Stimulated activated CD4-positive, alpha-beta T cell treated with anti-CD3 and anti-CD28 coated beads, Interleukin-15, amount 100 ng/mL, for 24 hours (primary cell): Measurements from ENCODE around the gene MKRN2OS.

Source experiments
- DNase-seq: peaks from one replicate; pipeline ENCODE4 v3.0.0-alpha.2; 2020

MKRN2OS gene

GRCh38 chr3:12512534-12513118 is 32.7 kb downstream of the MKRN2OS start:
- no peak for DNase-seq

GRCh38 chr3:12509466-12509865 is 35.8 kb downstream of the MKRN2OS start:
- DNase-seq: no peak

GRCh38 chr3:12508291-12508700 is 37.0 kb downstream of the MKRN2OS start:
- no peak for DNase-seq

DNA sequence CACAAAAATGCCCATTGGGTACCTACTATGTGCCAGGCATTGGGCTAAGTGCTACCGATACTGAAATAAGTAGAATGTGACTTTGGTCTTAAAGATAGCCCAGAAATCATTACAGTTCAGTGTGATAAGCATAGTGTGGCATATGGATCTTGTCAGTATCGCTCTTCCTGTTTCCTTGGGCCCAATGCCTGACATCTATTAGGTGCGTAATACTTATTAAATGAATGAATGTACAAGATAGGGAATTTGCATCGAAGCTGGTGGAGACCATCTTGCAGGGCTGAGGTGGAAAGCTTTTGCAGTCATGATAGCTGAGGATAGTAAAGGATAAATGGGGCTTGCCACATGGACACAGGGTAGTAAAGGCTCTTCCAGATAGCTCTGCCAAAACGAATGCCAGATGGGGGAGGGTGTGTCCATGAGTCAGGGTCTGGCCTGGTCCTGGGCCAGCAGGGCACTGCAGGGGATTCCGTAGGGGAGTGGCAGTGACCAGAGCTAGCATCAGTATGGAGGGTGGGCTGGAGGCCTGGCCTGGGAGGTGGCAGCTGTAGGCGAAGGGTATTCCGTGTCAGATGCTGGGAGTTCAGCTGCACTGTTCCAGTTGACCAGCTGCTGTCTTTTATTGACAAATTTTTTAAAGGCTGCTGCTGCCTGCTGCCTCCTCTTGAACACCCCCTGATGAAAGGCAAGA is 37.6 kb downstream of the MKRN2OS start:
- DNase-seq: no peak

GRCh38 chr3:12506201-12506709 is 39.0 kb downstream of the MKRN2OS start:
- no peak for DNase-seq

DNA sequence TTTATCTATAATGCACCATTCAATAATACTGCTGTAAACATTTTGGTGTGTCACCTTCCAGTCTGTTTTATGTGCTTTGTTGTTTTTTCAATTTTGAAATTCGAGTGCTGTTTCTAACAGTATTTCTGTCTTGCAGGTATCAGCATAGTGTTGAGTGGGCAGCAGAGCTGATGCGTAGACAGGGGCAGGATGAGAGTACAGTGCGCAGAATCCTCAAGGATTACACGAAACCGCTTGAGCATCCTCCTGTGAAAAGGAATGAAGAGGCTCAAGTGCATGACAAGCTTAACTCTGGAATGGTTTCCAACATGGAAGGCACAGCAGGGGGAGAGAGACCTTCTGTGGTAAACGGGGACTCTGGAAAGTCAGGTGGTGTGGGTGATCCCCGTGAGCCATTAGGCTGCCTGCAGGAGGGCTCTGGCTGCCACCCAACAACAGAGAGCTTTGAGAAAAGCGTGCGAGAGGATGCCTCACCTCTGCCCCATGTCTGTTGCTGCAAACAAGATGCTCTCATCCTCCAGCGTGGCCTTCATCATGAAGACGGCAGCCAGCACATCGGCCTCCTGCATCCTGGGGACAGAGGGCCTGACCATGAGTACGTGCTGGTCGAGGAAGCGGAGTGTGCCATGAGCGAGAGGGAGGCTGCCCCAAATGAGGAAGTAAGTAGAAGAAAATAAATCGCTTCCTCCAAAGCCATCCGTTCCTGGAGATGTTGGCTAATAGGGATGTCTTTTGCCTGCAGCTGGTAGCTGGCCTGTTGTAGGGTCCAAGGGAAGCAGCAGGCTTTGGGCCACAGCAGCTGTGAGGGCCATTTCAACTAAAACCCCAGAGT is 42.0 kb downstream of the MKRN2OS start:
- no peak for DNase-seq

DNA sequence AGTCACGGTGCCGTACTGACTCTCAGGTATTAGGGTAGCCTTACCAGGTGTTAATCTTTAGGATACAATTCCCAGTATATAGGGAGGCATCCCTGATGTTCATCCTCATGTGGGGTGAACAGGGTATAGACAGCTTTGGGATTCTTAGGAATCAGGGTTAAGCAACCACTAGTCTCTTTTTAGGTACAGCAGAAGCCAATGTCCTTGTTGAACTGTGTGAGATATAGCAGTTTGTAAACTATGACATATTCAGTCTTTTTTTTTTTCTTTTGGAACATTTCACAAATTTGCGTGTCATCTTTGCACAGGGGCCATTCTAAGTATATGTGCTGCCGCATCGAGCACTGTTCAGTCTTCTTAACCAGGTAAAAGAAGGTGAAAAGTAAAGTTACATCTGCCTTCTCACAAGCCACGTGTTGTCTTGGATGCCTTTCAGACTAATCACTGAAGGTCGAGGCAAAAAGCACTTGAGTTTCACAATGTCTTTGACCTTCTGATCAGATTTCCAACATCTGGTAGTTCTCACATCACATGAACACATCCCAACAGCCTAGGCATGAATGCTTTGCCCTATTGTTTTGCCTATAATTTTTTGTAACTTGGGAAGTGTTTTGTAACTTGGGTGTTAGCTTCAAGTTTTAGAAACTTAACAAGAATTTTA is 43.8 kb downstream of the MKRN2OS start:
- DNase-seq: no peak

DNA sequence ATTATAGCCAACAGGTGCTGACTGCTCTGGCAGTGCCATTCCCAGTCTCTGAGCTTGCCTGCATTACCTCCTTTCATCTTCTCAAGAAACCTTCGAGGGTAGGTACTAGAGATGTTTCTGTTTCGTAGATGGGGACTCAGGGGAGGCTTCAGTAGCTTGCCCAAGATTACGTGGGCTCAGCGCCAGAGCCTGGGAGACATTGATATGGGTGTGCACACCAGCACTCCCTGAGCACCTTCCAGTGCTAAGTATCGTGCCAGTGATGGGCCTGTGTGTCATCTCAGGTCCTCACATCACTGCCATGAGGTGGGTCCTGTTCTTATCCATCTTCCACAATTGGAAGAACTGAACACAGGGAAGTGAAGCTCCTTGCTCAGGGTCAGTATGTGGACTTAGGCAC is 45.8 kb downstream of the MKRN2OS start:
- no peak for DNase-seq

DNA sequence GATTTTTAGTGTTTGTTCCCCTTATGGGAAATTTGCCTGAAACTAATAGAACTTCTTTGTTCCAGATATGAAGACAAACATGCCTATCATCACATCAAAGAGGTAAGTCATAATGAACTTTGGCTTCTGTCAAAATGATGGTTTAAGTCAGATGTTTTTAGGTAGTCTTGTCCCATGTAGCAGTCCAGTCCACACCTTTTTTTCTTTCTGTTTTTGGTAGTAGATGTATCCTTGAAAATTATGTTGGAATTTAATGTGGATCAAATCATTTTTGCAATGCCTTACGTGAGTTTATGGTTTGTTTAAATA is 48.9 kb downstream of the MKRN2OS start:
- no peak for DNase-seq

DNA sequence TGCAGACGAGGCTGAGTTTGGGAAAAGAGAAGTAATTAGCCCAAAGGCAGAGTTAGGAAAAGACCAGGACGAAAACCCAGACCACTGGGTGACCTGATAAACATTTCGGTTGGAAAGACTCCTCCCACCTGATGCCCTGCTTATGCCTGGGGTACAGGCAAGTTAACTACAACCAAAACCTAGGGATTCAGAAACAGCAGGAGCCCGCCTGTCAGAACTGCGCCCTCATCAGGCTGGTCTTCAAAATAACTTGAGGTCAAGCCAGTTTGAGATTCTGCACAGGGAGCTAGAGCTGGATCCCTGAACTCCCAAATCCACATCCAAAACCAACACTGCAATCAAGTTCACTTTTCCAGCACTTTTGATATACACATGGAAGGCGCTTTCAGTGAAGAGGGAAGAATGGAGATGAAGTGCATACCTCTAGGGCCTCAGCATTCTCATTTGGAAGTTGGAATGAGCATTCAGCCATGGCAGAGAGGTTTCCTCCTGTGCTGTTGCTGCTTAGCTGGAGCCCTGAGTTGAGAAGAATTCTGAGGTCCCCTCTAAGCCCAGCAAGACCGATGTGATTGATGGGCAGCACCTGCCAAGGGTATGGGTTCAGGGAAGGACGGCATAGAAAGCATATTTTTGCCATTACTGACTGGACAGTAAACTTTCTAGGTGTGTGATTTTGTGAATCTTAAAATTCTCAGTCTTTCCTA is 49.4 kb downstream of the MKRN2OS start:
- no peak for DNase-seq

- DNase-seq: no peak
Measured at GRCh38 chr3:12490547-12490946, 54.8 kb downstream of the MKRN2OS start.

- no peak for DNase-seq
Measured at GRCh38 chr3:12489832-12490231, 55.5 kb downstream of the MKRN2OS start.
